Vagina (tissue), 2 donors: ENCODE data around the gene MDGA2.

Source experiments
- CTCF ChIP-seq, 3 experiments: fragments of 450-650 bp in 2 of 3; fragments of 200-600 bp in 1 of 3; sonication (generic) in 1 of 3; IDR thresholded peaks; one replicate each; pipeline ENCODE4 v1.5.1; 2017 to 2019; ENCODE audit warnings: antibody characterized with exemption in 3 of 3, mild to moderate bottlenecking in 2 of 3, moderate library complexity in 2 of 3
- POLR2A ChIP-seq, 2 donors: fragments of 450-650 bp; IDR thresholded peaks; one replicate each; pipeline ENCODE4 v1.6.1; 2017; ENCODE audit warnings: antibody characterized with exemption in 2 of 2, mild to moderate bottlenecking in 2 of 2, moderate library complexity in 2 of 2
- POLR2AphosphoS5 ChIP-seq, 2 donors: sonication (generic); formaldehyde crosslinking; IDR thresholded peaks; one replicate each; pipeline ENCODE4 v1.9.0; 2017; ENCODE audit warnings: antibody characterized with exemption in 2 of 2, mild to moderate bottlenecking in 2 of 2, low read depth in 1 of 2; ENCODE audit not compliant: insufficient read depth in 1 of 2

GRCh38 chr14:47153746-47154145 is 521.7 kb downstream of the MDGA2 start:
- TF ChIP-seq CTCF (IDR thresholded peaks at IDR 0.05) (no peak), POLR2A (IDR thresholded peaks at IDR 0.05) (no peak), POLR2AphosphoS5 (IDR thresholded peaks at IDR 0.05; ENCODE audit: insufficient read depth in 1 of 2, low read depth in 1 of 2) (no peak)
